HG02938 (cell line): ENCODE results near the gene ARHGAP10.

Experiments
- ATAC-seq: cut with Tn5 transposase; IDR thresholded peaks from one replicate; pipeline ENCODE4 v1.9.1; 2021; ENCODE audit warnings: mild to moderate bottlenecking, moderate library complexity; ENCODE audit not compliant: unreplicated experiment

Gene ARHGAP10

GRCh38 chr4:147942729-147943128 lies 210.8 kb downstream of the ARHGAP10 start:
- peak; percentile 40 for ATAC-seq

GRCh38 chr4:147943159-147943638 lies 211.3 kb downstream of the ARHGAP10 start:
- peak; percentile 96 for ATAC-seq

- no peak for ATAC-seq
Measured at GRCh38 chr4:147944249-147944648, 212.4 kb downstream of the ARHGAP10 start.

- ATAC-seq = no peak
Measured at GRCh38 chr4:147944670-147945260, 212.9 kb downstream of the ARHGAP10 start.

- no peak for ATAC-seq
Measured at GRCh38 chr4:147948336-147948735, 216.4 kb downstream of the ARHGAP10 start.

- ATAC-seq = no peak
Measured at GRCh38 chr4:147950261-147950660, 218.4 kb downstream of the ARHGAP10 start.

GRCh38 chr4:147950841-147951240 lies 219.0 kb downstream of the ARHGAP10 start:
- no peak for ATAC-seq

- ATAC-seq = no peak
Measured at GRCh38 chr4:147954850-147955249, 223.0 kb downstream of the ARHGAP10 start.

GRCh38 chr4:147955827-147956558 lies 224.1 kb downstream of the ARHGAP10 start:
- no peak for ATAC-seq

- no peak for ATAC-seq
Measured at GRCh38 chr4:147957446-147957845, 225.6 kb downstream of the ARHGAP10 start.

- no peak for ATAC-seq
Measured at GRCh38 chr4:147958057-147958456, 226.2 kb downstream of the ARHGAP10 start.

GRCh38 chr4:147958489-147959065 lies 226.7 kb downstream of the ARHGAP10 start:
- ATAC-seq = no peak

GRCh38 chr4:147960971-147961370 lies 229.1 kb downstream of the ARHGAP10 start:
- peak; percentile 92 for ATAC-seq

- no peak for ATAC-seq
Measured at GRCh38 chr4:147963839-147964238, 232.0 kb downstream of the ARHGAP10 start.

GRCh38 chr4:147964266-147964880 lies 232.5 kb downstream of the ARHGAP10 start:
- no peak for ATAC-seq

GRCh38 chr4:147965056-147965455 lies 233.2 kb downstream of the ARHGAP10 start:
- ATAC-seq = no peak

- ATAC-seq = no peak
Measured at GRCh38 chr4:147965873-147966272, 234.0 kb downstream of the ARHGAP10 start.

GRCh38 chr4:147968641-147969040 lies 236.8 kb downstream of the ARHGAP10 start:
- ATAC-seq = no peak

- ATAC-seq = peak; percentile 67
Measured at GRCh38 chr4:147969573-147970385, 237.9 kb downstream of the ARHGAP10 start.

GRCh38 chr4:147971116-147971515 lies 239.2 kb downstream of the ARHGAP10 start:
- no peak for ATAC-seq

GRCh38 chr4:147975325-147975724 lies 243.4 kb downstream of the ARHGAP10 start:
- ATAC-seq = no peak
